Amniotic epithelial cell (primary cell): ENCODE measurements around the gene B3GALT4.

ENCODE experiments used
- DNase-seq: peaks from one replicate; pipeline ENCODE4 v3.0.0-alpha.2; 2010; ENCODE audit warnings: low read depth

B3GALT4 gene

GRCh38 chr6:33292996-33293682, 16.2 kb downstream of the B3GALT4 start:
- no peak for DNase-seq

- no peak for DNase-seq
These were observed 17.3 kb downstream of the B3GALT4 start for GRCh38 chr6:33294086-33294823.

- no peak for DNase-seq
These were observed 18.9 kb downstream of the B3GALT4 start for GRCh38 chr6:33295621-33296369.

GRCh38 chr6:33296797-33297405, 20.0 kb downstream of the B3GALT4 start:
- DNase-seq = no peak

- no peak for DNase-seq
These were observed 20.6 kb downstream of the B3GALT4 start for GRCh38 chr6:33297406-33297955.

GRCh38 chr6:33297956-33298772, 21.2 kb downstream of the B3GALT4 start:
- DNase-seq = peak; percentile 80

GRCh38 chr6:33298773-33299236, 21.9 kb downstream of the B3GALT4 start, which contains the start of gene RGL2:
TSS of gene RGL2 (minus strand) at chr6:33298942. CDS start at chr6:33298610, 332 bp downstream.
- DNase-seq = peak; percentile 48

GRCh38 chr6:33299237-33299944, 22.5 kb downstream of the B3GALT4 start:
- DNase-seq = peak; percentile 90

GRCh38 chr6:33301877-33302276, 25.0 kb downstream of the B3GALT4 start:
- no peak for DNase-seq

GRCh38 chr6:33304216-33304615, 27.3 kb downstream of the B3GALT4 start:
- DNase-seq = no peak

- no peak for DNase-seq
These were observed 28.1 kb downstream of the B3GALT4 start for GRCh38 chr6:33305052-33305451.

- DNase-seq = no peak
These were observed 29.4 kb downstream of the B3GALT4 start for GRCh38 chr6:33306356-33306755.

GRCh38 chr6:33312361-33313104, 35.6 kb downstream of the B3GALT4 start:
- DNase-seq = peak; percentile 80

GRCh38 chr6:33313105-33313708, 36.3 kb downstream of the B3GALT4 start:
- DNase-seq = peak; percentile 22

GRCh38 chr6:33313709-33314514, 37.0 kb downstream of the B3GALT4 start, which contains the start of gene TAPBP:
TSS of gene TAPBP (minus strand) at chr6:33314078. CDS start at chr6:33314041, 37 bp downstream.
- DNase-seq = peak; percentile 43

GRCh38 chr6:33314515-33314942, 37.6 kb downstream of the B3GALT4 start:
- peak; percentile 77 for DNase-seq

GRCh38 chr6:33314943-33315792, 38.2 kb downstream of the B3GALT4 start:
- no peak for DNase-seq
